ENCODE measurements around the gene PLIN4. TPM values are rescaled to one million over a fixed set of nuclear protein-coding genes. Genes with fewer than 3 reads are reported as not detected.

The PLIN4 gene
- total and polyA plus RNA-seq, 10 of the 15 experiments (the other 5 are each of a cell fraction or from before 2014, with no cell fraction given), result 0.01 to 0.11 (median 0.05) TPM; not detected in 2

- ChIA-PET SMC1A (ENCODE audit: uncharacterized antibody, unreplicated experiment) (no interaction called here), RAD21 (ENCODE audit: unreplicated experiment) (no interaction called here), POLR2A (no interaction called here), CTCF (no interaction called here)
- TF ChIP-seq IKZF1 (conservative IDR thresholded peaks at IDR 0.05) (no peak), POU2F2 (IDR thresholded peaks at IDR 0.05; ENCODE audit: borderline replicate concordance, low read depth, low read length) (0 out of 3 replicates have a peak, but pooled peaks have one; percentile 6), RFX5 (IDR thresholded peaks at IDR 0.05; ENCODE audit: low read depth, low read length) (no peak)
- WGBS (ENCODE audit: insufficient coverage, insufficient replicate concordance, low lambda C conversion rate, missing lambda C conversion rate), result 66% methylated on average over 34 of the region's 34 CpGs
- H3K27ac ChIP-seq (ENCODE audit: control insufficient read depth, insufficient read depth), result no peak overlapping the region
- H4K20me1 ChIP-seq (ENCODE audit: control insufficient read depth, insufficient read depth), result no peaks in the 10 kb centered on the region
- no peaks in the 10 kb centered on the region for H3K27me3 ChIP-seq (replicated peaks in 1 of 2; ENCODE audit: control insufficient read depth in 2 of 2, insufficient read depth in 2 of 2, low read length in 1 of 2)
- no peaks in the 10 kb centered on the region for H3K9me3 ChIP-seq (replicated peaks; ENCODE audit: control insufficient read depth, insufficient read depth, low read length)
- no peak overlapping the region for H3K9ac ChIP-seq (ENCODE audit: control insufficient read depth, insufficient read depth, low read length)
- ATAC-seq, result no peak
- peaks cover 5% of the 10 kb centered on the region for H3K79me2 ChIP-seq (ENCODE audit: control insufficient read depth, insufficient read depth, low read length)
- no peaks in the 10 kb centered on the region for H3K4me1 ChIP-seq (ENCODE audit: control insufficient read depth, insufficient read depth, low read length)
- FAIRE-seq, result no peak
- BruUV-seq (replicated peaks), result no TSS peak
- no peak overlapping the region for H3K4me2 ChIP-seq (ENCODE audit: control insufficient read depth, insufficient read depth)
- intact Hi-C loops (cut with micrococcal nuclease; ENCODE audit: unreplicated experiment), result no loop called here
- H2AFZ ChIP-seq (ENCODE audit: control insufficient read depth, low read depth, low read length), result no peak overlapping the region
- DNase-seq (ENCODE audit: low read depth, low spot score), result no peak
- in situ Hi-C loops (cut with MboI), result no loop called here
- H3K36me3 ChIP-seq (ENCODE audit: control insufficient read depth in 2 of 2, insufficient read depth in 2 of 2, low read length in 1 of 2), result peaks cover 3 to 8% of the 10 kb centered on the region in 2 experiments
- no peak overlapping the region for H3K4me3 ChIP-seq
Observed at GRCh38 chr19:4453232-4454179, 64.8 kb downstream of the PLIN4 start.

GRCh38 chr19:4452230-4452990, 65.9 kb downstream of the PLIN4 start:
- 88% methylated on average over 24 of the region's 24 CpGs for WGBS (ENCODE audit: insufficient coverage, insufficient replicate concordance, low lambda C conversion rate, missing lambda C conversion rate)
- in situ Hi-C loops (cut with MboI) (no loop called here), intact Hi-C loops (cut with micrococcal nuclease; ENCODE audit: unreplicated experiment) (no loop called here)
- no peak for TF ChIP-seq CEBPB (IDR thresholded peaks at IDR 0.05; ENCODE audit: borderline replicate concordance in 1 of 2, low read depth in 2 of 2, low read length in 2 of 2)
- peak; percentile 36; the same call in 1 of the 2 replicates for TF ChIP-seq POLR2AphosphoS5 (IDR thresholded peaks at IDR 0.05; ENCODE audit: low read length)
- TF ChIP-seq IRF4 (IDR thresholded peaks at IDR 0.05; ENCODE audit: low read depth, low read length), result no peak
- TF ChIP-seq KLF5 (IDR thresholded peaks at IDR 0.05; ENCODE audit: partially characterized antibody), result no peak
- peak; percentile 49; the same call in 1 of the 2 replicates for TF ChIP-seq POLR2A (IDR thresholded peaks at IDR 0.05; ENCODE audit: low read depth, low read length)
- H3K4me2 ChIP-seq (ENCODE audit: control insufficient read depth, insufficient read depth), result no peak overlapping the region
- no peaks in the 10 kb centered on the region for H3K4me1 ChIP-seq (ENCODE audit: control insufficient read depth, insufficient read depth, low read length)
- ChIA-PET POLR2A (no interaction called here), RAD21 (ENCODE audit: unreplicated experiment) (no interaction called here), SMC1A (ENCODE audit: uncharacterized antibody, unreplicated experiment) (no interaction called here), CTCF (interaction anchor here (0.6 kb wide), 1 partner anchor 108 kb away, joined by 3 read pairs; no protein-coding TSS in a partner anchor)
- DNase-seq (ENCODE audit: low read depth, low spot score) (no peak), FAIRE-seq (no peak), ATAC-seq (no peak)
- peaks cover 5% of the 10 kb centered on the region for H3K79me2 ChIP-seq (ENCODE audit: control insufficient read depth, insufficient read depth, low read length)
- no peaks in the 10 kb centered on the region for H3K27me3 ChIP-seq (replicated peaks in 1 of 2; ENCODE audit: control insufficient read depth in 2 of 2, insufficient read depth in 2 of 2, low read length in 1 of 2)
- H3K9ac ChIP-seq (ENCODE audit: control insufficient read depth, insufficient read depth, low read length), result no peak overlapping the region
- no peaks in the 10 kb centered on the region for H3K9me3 ChIP-seq (replicated peaks; ENCODE audit: control insufficient read depth, insufficient read depth, low read length)
- no peak overlapping the region for H3K4me3 ChIP-seq
- no TSS peak for BruUV-seq (replicated peaks)
- H2AFZ ChIP-seq (ENCODE audit: control insufficient read depth, low read depth, low read length), result no peak overlapping the region
- peaks cover 3 to 15% of the 10 kb centered on the region in 2 experiments for H3K36me3 ChIP-seq (ENCODE audit: control insufficient read depth in 2 of 2, insufficient read depth in 2 of 2, low read length in 1 of 2)
- no peaks in the 10 kb centered on the region for H4K20me1 ChIP-seq (ENCODE audit: control insufficient read depth, insufficient read depth)
- no peak overlapping the region for H3K27ac ChIP-seq (ENCODE audit: control insufficient read depth, insufficient read depth)
